ENCODE results near the gene SMU1. TPM values are rescaled to one million over a fixed set of nuclear protein-coding genes. Genes with fewer than 3 reads are reported as not detected.
"Not testable (repeated sequence)": the region's sequence is repeated elsewhere in the genome, so short reads cannot be mapped to it uniquely, and the experiment has no call there.

Gene SMU1
- total and polyA plus RNA-seq, 12 donors = 5.8 to 18.5 (median 16.7) TPM

- no peak for DNase-seq
- ATAC-seq = no peak
- Histone ChIP-seq H3K9me3 (no peaks in the 10 kb centered on the region), H3K27me3 (no peaks in the 10 kb centered on the region), H3K27ac (no peak overlapping the region), H3K4me3 (no peak overlapping the region), H3K36me3 (no peaks in the 10 kb centered on the region), H3K4me1 (peaks cover 0 to 30% (median 11%) of the 10 kb centered on the region in 9 donors)
- WGBS, 2 donors = 80 to 82% methylated on average over 2 of the region's 2 CpGs
- no peak for TF ChIP-seq CTCF (IDR thresholded peaks at IDR 0.05)
- intact Hi-C loops (cut with DNase I) = loop anchor here in 2 of 10 donors (10.0 kb wide), 2 partner anchors 65 to 75 kb away; partner anchors contain the start of gene B4GALT1 (in 1 of the 2)
Observed at GRCh38 chr9:33099754-33100153, 23.3 kb upstream of the SMU1 start.

- intact Hi-C loops (cut with DNase I) = no loop called here
- Histone ChIP-seq H3K4me3 (no peak overlapping the region), H3K36me3 (no peaks in the 10 kb centered on the region), H3K27ac (no peak overlapping the region), H3K4me1 (peaks cover 0 to 12% (median 11%) of the 10 kb centered on the region in 9 donors), H3K27me3 (no peaks in the 10 kb centered on the region), H3K9me3 (no peaks in the 10 kb centered on the region)
- DNase-seq (no peak), ATAC-seq (no peak)
- TF ChIP-seq CTCF (IDR thresholded peaks at IDR 0.05) = no peak
- 86 to 91% methylated on average over 3 of the region's 3 CpGs for WGBS, 2 donors
Observed at GRCh38 chr9:33097192-33097591, 20.7 kb upstream of the SMU1 start.

DNA sequence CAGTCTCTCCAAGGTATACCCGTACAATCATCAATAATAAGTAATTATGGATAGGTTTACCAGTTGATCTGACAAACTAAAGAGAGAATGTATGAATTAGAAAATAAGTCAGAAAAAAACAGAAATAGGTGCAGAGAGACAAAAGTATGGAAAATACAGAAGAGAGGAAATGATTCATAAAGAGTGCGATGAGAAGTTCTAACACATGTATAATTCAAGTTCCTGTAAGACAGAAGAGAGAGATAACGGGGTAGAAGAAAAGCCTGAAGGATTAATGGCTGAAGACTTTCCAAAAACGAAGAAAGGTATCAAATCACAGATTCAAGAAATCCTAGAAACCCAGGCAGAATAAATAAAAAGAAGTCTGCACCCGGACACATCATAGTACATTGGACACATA is 16.2 kb upstream of the SMU1 start:
- no peak overlapping the region for H3K4me3 ChIP-seq
- H3K4me1 ChIP-seq = no peaks in the 10 kb centered on the region
- no peaks in the 10 kb centered on the region for H3K36me3 ChIP-seq
- 75 to 79% methylated on average over 5 of the region's 5 CpGs for WGBS, 2 donors
- no peaks in the 10 kb centered on the region for H3K9me3 ChIP-seq
- ATAC-seq = no peak
- TF ChIP-seq CTCF (IDR thresholded peaks at IDR 0.05) = no peak
- H3K27me3 ChIP-seq = no peaks in the 10 kb centered on the region
- DNase-seq = no peak
- intact Hi-C loops (cut with DNase I) = no loop called here
- H3K27ac ChIP-seq = no peak overlapping the region

DNA sequence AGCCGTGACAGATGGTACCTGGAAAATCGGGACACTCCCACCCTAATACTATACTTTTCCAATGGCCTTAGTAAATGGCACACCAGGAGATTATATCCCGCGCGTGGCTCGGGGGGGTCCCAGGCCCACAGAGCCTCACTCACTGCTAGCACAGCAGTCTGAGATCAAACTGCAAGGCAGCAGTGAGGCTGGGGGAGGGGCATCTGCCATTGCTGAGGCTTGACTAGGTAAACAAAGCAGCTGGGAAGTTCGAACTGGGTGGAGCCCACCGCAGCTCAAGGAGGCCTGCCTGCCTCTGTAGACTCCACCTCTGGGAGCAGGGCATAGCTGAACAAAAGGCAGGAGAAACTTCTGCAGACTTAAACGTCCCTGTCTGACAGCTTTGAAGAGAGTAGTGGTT is 9.2 kb upstream of the SMU1 start:
- 89 to 91% methylated on average over 9 of the region's 9 CpGs for WGBS, 2 donors
- H3K27me3 ChIP-seq; intact Hi-C loops (cut with DNase I); H3K4me3 ChIP-seq; H3K27ac ChIP-seq; DNase-seq; ATAC-seq; H3K9me3 ChIP-seq; H3K36me3 ChIP-seq: not testable (repeated sequence)
- H3K4me1 ChIP-seq = peaks cover 0 to 27% (median 13%) of the 10 kb centered on the region in 9 donors

DNA sequence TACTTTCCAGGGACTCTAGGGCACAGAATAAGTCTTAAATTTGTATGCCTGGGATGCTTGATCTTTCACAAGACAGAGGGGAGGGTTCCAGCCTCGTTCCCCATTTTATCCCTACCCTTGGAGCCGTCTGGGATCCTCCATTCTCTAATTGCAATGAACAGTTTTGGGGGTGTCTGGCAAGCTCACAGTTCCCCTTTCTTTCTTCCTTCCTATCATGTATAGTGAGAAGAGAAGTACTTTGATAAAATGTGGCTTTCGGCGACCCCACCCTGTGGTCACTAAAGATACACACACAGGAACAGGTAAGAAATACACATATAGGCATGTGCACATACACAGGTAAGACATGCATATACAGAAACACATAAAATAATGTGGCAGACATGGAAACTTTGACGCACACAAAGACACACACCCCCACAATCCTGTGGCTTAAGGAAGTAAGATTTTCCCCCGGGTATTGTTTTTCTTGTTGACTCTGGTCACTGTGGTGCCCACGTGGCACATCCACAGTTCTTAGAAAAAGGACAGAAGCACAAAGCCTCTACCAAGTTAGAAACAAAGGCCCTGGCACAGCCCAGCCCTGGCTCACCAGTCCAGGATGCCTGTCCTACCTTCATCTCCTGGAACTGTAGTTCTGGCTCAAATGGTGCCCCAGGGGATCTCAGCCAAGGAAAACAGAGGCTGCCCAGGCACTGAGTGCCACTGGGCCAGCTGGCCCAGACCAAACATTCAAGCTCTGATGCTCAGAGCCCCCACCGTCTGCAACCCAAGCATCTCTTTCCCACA is 6.3 kb upstream of the SMU1 start:
- H3K4me3 ChIP-seq = no peak overlapping the region
- intact Hi-C loops (cut with DNase I) = loop anchor here in 7 of 10 donors (2.0 to 5.0 kb wide), 5 partner anchors 84 to 145 kb away; partner anchors contain the start of gene B4GALT1 (in 2 of the 7)
- no peak for TF ChIP-seq CTCF (IDR thresholded peaks at IDR 0.05)
- WGBS, 2 donors = 60 to 63% methylated on average over 8 of the region's 8 CpGs
- H3K27ac ChIP-seq = peak overlapping the region in 4 of 10 donors; percentile 3 to 66 (median 20)
- peak; percentile 11 to 62 (median 34) for ATAC-seq
- no peaks in the 10 kb centered on the region for H3K9me3 ChIP-seq
- H3K27me3 ChIP-seq = no peaks in the 10 kb centered on the region
- H3K36me3 ChIP-seq = no peaks in the 10 kb centered on the region
- no peak for DNase-seq
- peaks cover 0 to 30% (median 16%) of the 10 kb centered on the region in 9 donors for H3K4me1 ChIP-seq

Data from heart right ventricle (tissue), 16 donors.